ENCODE measurements around the gene HCAR3.
"Not testable (repeated sequence)": the region's sequence is repeated elsewhere in the genome, so short reads cannot be mapped to it uniquely, and the experiment has no call there.

HCAR3 gene

GRCh38 chr12:122721057-122721545, 4.5 kb upstream of the HCAR3 start:
- DNase-seq = no peak

- DNase-seq = not testable (repeated sequence)
Measured at GRCh38 chr12:122715211-122715610, 1.4 kb downstream of the HCAR3 start.

GRCh38 chr12:122713491-122714188, 3.0 kb downstream of the HCAR3 start:
- DNase-seq = not testable (repeated sequence)

GRCh38 chr12:122711266-122711665, 5.3 kb downstream of the HCAR3 start:
- not testable (repeated sequence) for DNase-seq

- DNase-seq = not testable (repeated sequence)
Measured at GRCh38 chr12:122710341-122710740, 6.3 kb downstream of the HCAR3 start.

- not testable (repeated sequence) for DNase-seq
Measured at GRCh38 chr12:122709287-122709686, 7.3 kb downstream of the HCAR3 start.

- not testable (repeated sequence) for DNase-seq
Measured at GRCh38 chr12:122703841-122704240, 12.8 kb downstream of the HCAR3 start.

GRCh38 chr12:122702890-122703611, 13.6 kb downstream of the HCAR3 start, which contains the start of gene HCAR2:
TSS of gene HCAR2 (minus strand) at chr12:122703357. CDS start at chr12:122703283, 74 bp downstream.
- peak in 1 of 2 experiments; percentile 27 for DNase-seq

- not testable (repeated sequence) for DNase-seq
Measured at GRCh38 chr12:122701481-122701880, 15.1 kb downstream of the HCAR3 start.

- DNase-seq = not testable (repeated sequence)
Measured at GRCh38 chr12:122700038-122700710, 16.4 kb downstream of the HCAR3 start.

GRCh38 chr12:122696922-122697321, 19.7 kb downstream of the HCAR3 start:
- DNase-seq = not testable (repeated sequence)

GRCh38 chr12:122691566-122691965, 25.0 kb downstream of the HCAR3 start:
- no peak for DNase-seq

GRCh38 chr12:122688291-122688690, 28.3 kb downstream of the HCAR3 start:
- DNase-seq = no peak

GRCh38 chr12:122687086-122687485, 29.5 kb downstream of the HCAR3 start:
- no peak for DNase-seq

- no peak for DNase-seq
Measured at GRCh38 chr12:122686538-122686937, 30.1 kb downstream of the HCAR3 start.

- DNase-seq = no peak
Measured at GRCh38 chr12:122684297-122684813, 32.3 kb downstream of the HCAR3 start.

- no peak for DNase-seq
Measured at GRCh38 chr12:122681814-122682213, 34.8 kb downstream of the HCAR3 start.

GRCh38 chr12:122680989-122681388, 35.6 kb downstream of the HCAR3 start:
- DNase-seq = not testable (repeated sequence)

- DNase-seq = not testable (repeated sequence)
Measured at GRCh38 chr12:122676781-122677180, 39.8 kb downstream of the HCAR3 start.

- not testable (repeated sequence) for DNase-seq
Measured at GRCh38 chr12:122676015-122676414, 40.6 kb downstream of the HCAR3 start.

GRCh38 chr12:122672515-122672914, 44.1 kb downstream of the HCAR3 start:
- DNase-seq = no peak

GRCh38 chr12:122669397-122670070, 47.1 kb downstream of the HCAR3 start:
- no peak for DNase-seq

Measured in NCI-H446 (cell line).